SU-DHL-6 (cell line): Measurements from ENCODE around the gene FMO5.
"Not testable (repeated sequence)": the region's sequence is repeated elsewhere in the genome, so short reads cannot be mapped to it uniquely, and the experiment has no call there.

Experiments used
- EZH2phosphoT487 ChIP-seq: fragments of 200-600 bp; sonication (generic), shearing (Covaris generic); conservative IDR thresholded peaks from 2 replicates; pipeline ENCODE4 v1.6.1; 2018; ENCODE audit warnings: mild to moderate bottlenecking, antibody characterized with exemption, low read length, moderate library complexity, mixed read lengths
- TF ChIP-seq, protein P1 (sequence below): fragments of 200-600 bp; sonication (generic); IDR thresholded peaks from one replicate; pipeline ENCODE4 v1.5.1; 2017; ENCODE audit warnings: antibody characterized with exemption, mild to moderate bottlenecking, low read length, moderate library complexity; ENCODE audit not compliant: insufficient read depth, poor library complexity, severe bottlenecking

DNA sequence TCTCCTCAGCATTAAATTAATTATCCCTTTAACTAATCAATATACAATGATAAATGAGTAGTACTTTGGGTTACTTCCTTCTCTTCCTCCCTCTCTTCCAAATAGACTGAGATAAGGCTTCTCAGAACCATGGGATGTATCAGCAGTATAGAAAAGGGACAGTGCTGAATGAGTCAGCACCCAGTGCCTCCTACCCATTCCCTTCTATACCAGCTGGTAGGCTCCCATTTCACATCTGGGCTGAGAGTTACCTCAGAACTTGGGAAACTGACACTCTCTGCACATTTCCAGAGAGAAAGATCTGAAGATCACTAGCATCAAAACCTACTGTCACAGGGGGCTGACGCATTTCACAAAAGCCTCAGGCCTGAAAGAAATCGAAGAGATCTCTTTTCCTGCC lies 68.0 kb downstream of the FMO5 start:
- TF ChIP-seq, protein P1, sequence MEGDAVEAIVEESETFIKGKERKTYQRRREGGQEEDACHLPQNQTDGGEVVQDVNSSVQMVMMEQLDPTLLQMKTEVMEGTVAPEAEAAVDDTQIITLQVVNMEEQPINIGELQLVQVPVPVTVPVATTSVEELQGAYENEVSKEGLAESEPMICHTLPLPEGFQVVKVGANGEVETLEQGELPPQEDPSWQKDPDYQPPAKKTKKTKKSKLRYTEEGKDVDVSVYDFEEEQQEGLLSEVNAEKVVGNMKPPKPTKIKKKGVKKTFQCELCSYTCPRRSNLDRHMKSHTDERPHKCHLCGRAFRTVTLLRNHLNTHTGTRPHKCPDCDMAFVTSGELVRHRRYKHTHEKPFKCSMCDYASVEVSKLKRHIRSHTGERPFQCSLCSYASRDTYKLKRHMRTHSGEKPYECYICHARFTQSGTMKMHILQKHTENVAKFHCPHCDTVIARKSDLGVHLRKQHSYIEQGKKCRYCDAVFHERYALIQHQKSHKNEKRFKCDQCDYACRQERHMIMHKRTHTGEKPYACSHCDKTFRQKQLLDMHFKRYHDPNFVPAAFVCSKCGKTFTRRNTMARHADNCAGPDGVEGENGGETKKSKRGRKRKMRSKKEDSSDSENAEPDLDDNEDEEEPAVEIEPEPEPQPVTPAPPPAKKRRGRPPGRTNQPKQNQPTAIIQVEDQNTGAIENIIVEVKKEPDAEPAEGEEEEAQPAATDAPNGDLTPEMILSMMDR: not testable (repeated sequence)
- TF ChIP-seq EZH2phosphoT487: not testable (repeated sequence)
